Measurements from ENCODE around the gene VPS9D1.
"Not testable (repeated sequence)": the region's sequence is repeated elsewhere in the genome, so short reads cannot be mapped to it uniquely, and the experiment has no call there.

DNA sequence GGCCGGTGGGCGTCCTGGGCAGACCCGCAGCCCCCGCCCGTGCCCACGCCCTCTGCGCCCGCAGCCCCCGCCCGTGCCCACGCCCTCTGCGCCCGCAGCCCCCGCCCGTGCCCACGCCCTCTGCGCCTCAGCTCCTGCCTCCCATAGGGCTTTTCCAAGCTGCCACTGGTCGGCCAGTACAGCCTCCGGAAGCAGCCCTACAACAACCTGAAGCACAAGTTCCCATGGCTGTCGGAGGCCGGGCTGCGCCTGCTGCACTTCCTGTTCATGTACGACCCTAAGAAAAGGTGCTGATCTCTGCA lies 26.0 kb downstream of the VPS9D1 start:
- TF ChIP-seq, protein P1, sequence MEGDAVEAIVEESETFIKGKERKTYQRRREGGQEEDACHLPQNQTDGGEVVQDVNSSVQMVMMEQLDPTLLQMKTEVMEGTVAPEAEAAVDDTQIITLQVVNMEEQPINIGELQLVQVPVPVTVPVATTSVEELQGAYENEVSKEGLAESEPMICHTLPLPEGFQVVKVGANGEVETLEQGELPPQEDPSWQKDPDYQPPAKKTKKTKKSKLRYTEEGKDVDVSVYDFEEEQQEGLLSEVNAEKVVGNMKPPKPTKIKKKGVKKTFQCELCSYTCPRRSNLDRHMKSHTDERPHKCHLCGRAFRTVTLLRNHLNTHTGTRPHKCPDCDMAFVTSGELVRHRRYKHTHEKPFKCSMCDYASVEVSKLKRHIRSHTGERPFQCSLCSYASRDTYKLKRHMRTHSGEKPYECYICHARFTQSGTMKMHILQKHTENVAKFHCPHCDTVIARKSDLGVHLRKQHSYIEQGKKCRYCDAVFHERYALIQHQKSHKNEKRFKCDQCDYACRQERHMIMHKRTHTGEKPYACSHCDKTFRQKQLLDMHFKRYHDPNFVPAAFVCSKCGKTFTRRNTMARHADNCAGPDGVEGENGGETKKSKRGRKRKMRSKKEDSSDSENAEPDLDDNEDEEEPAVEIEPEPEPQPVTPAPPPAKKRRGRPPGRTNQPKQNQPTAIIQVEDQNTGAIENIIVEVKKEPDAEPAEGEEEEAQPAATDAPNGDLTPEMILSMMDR (IDR thresholded peaks at IDR 0.05): not testable (repeated sequence)
- TF ChIP-seq POLR2A (IDR thresholded peaks at IDR 0.05): not testable (repeated sequence)
